ENCODE measurements around the gene SPECC1. TPM values are rescaled to one million over a fixed set of nuclear protein-coding genes. Genes with fewer than 3 reads are reported as not detected.

SPECC1 gene
- total and polyA plus RNA-seq, 10 of the 15 experiments (the other 5 are each of a cell fraction or from before 2014, with no cell fraction given): 6.4 to 40.6 (median 23.9) TPM

GRCh38 chr17:20053361-20053964 is 44.3 kb downstream of the SPECC1 start:
- ChIA-PET POLR2A (no interaction called here), CTCF (interaction anchor here (0.6 to 1.4 kb wide), 2 partner anchors 45 to 61 kb away, joined by 3 read pairs; partner anchors contain the start of gene SPECC1), RAD21 (ENCODE audit: unreplicated experiment) (no interaction called here), SMC1A (ENCODE audit: uncharacterized antibody, unreplicated experiment) (interaction anchor here (0.9 kb wide), 1 partner anchor 61 kb away, joined by 3 read pairs; no protein-coding TSS in a partner anchor)
- no peaks in the 10 kb centered on the region for H3K79me2 ChIP-seq (ENCODE audit: control insufficient read depth, insufficient read depth, low read length)
- H3K9me3 ChIP-seq (replicated peaks; ENCODE audit: control insufficient read depth, insufficient read depth, low read length): peaks cover 1% of the 10 kb centered on the region; the same call in 1 of the 3 replicates
- no peak overlapping the region for H3K27ac ChIP-seq (ENCODE audit: control insufficient read depth, insufficient read depth)
- no peak overlapping the region for H3K4me3 ChIP-seq
- H3K36me3 ChIP-seq (ENCODE audit: control insufficient read depth in 2 of 2, insufficient read depth in 2 of 2, low read length in 1 of 2): no peaks in the 10 kb centered on the region
- no peaks in the 10 kb centered on the region for H3K27me3 ChIP-seq (replicated peaks in 1 of 2; ENCODE audit: control insufficient read depth in 2 of 2, insufficient read depth in 2 of 2, low read length in 1 of 2)
- no peak for DNase-seq (ENCODE audit: low read depth, low spot score)
- ATAC-seq: no peak
- H3K9ac ChIP-seq (ENCODE audit: control insufficient read depth, insufficient read depth, low read length): no peak overlapping the region
- intact Hi-C loops (cut with micrococcal nuclease; ENCODE audit: unreplicated experiment) (no loop called here), in situ Hi-C loops (cut with MboI) (no loop called here)
- TF ChIP-seq ZBED1 (IDR thresholded peaks at IDR 0.05; ENCODE audit: borderline replicate concordance) (no peak), KLF5 (IDR thresholded peaks at IDR 0.05; ENCODE audit: partially characterized antibody) (no peak)
- BruUV-seq (replicated peaks): no TSS peak
- no peak overlapping the region for H3K4me2 ChIP-seq (ENCODE audit: control insufficient read depth, insufficient read depth)
- no peak overlapping the region for H2AFZ ChIP-seq (ENCODE audit: control insufficient read depth, low read depth, low read length)
- 98% methylated on average over 4 of the region's 4 CpGs for WGBS (ENCODE audit: insufficient coverage, insufficient replicate concordance, low lambda C conversion rate, missing lambda C conversion rate)
- FAIRE-seq: no peak
- no peaks in the 10 kb centered on the region for H4K20me1 ChIP-seq (ENCODE audit: control insufficient read depth, insufficient read depth)
- H3K4me1 ChIP-seq (ENCODE audit: control insufficient read depth, insufficient read depth, low read length): no peaks in the 10 kb centered on the region

GRCh38 chr17:20059728-20060188 is 50.6 kb downstream of the SPECC1 start:
- no peaks in the 10 kb centered on the region for H3K9me3 ChIP-seq (replicated peaks; ENCODE audit: control insufficient read depth, insufficient read depth, low read length)
- H3K4me3 ChIP-seq: no peak overlapping the region
- H2AFZ ChIP-seq (ENCODE audit: control insufficient read depth, low read depth, low read length): peak overlapping the region; percentile 16
- SMC1A ChIA-PET (ENCODE audit: uncharacterized antibody, unreplicated experiment): interaction anchor here (0.6 to 1.2 kb wide), 2 partner anchors 11 to 113 kb away, joined by 3 to 4 read pairs; no protein-coding TSS in a partner anchor
- H3K9ac ChIP-seq (ENCODE audit: control insufficient read depth, insufficient read depth, low read length): no peak overlapping the region
- H3K4me2 ChIP-seq (ENCODE audit: control insufficient read depth, insufficient read depth): no peak overlapping the region; the same call in 1 of the 2 replicates
- POLR2A ChIA-PET: no interaction called here
- BruUV-seq (replicated peaks): no TSS peak
- peak; percentile 69 for TF ChIP-seq IRF4 (IDR thresholded peaks at IDR 0.05; ENCODE audit: low read depth, low read length)
- peak; percentile 90 for TF ChIP-seq SPI1 (IDR thresholded peaks at IDR 0.05; ENCODE audit: borderline replicate concordance, insufficient read depth, low read depth, low read length)
- TF ChIP-seq BRCA1 (IDR thresholded peaks at IDR 0.05; ENCODE audit: low read depth, low read length): no peak
- TF ChIP-seq ZBTB11 (CRISPR knock-in tag; IDR thresholded peaks at IDR 0.05): no peak
- peak; percentile 90 for TF ChIP-seq BACH1 (IDR thresholded peaks at IDR 0.05; ENCODE audit: borderline replicate concordance)
- no peak for TF ChIP-seq HCFC1 (IDR thresholded peaks at IDR 0.05; ENCODE audit: low read length)
- TF ChIP-seq PAX5 (IDR thresholded peaks at IDR 0.05; ENCODE audit: borderline replicate concordance, low read depth, low read length): no peak
- H3K79me2 ChIP-seq (ENCODE audit: control insufficient read depth, insufficient read depth, low read length): no peaks in the 10 kb centered on the region
- H3K4me1 ChIP-seq (ENCODE audit: control insufficient read depth, insufficient read depth, low read length): peaks cover 28% of the 10 kb centered on the region
- CTCF ChIA-PET: interaction anchor here (1.4 kb wide), 1 partner anchor 51 kb away, joined by 3 read pairs; the partner anchor contains the start of gene SPECC1
- H3K27ac ChIP-seq (ENCODE audit: control insufficient read depth, insufficient read depth): peak overlapping the region; percentile 68
- RAD21 ChIA-PET (ENCODE audit: unreplicated experiment): no interaction called here
- peak; percentile 64 for DNase-seq (ENCODE audit: low read depth, low spot score)
- H3K36me3 ChIP-seq (ENCODE audit: control insufficient read depth in 2 of 2, insufficient read depth in 2 of 2, low read length in 1 of 2): no peaks in the 10 kb centered on the region; a peak in 1 of 4 replicates
- peak; percentile 81 for FAIRE-seq
- ATAC-seq: peak; percentile 62
- H4K20me1 ChIP-seq (ENCODE audit: control insufficient read depth, insufficient read depth): no peaks in the 10 kb centered on the region
- intact Hi-C loops (cut with micrococcal nuclease; ENCODE audit: unreplicated experiment): loop anchor here (5.0 kb wide), 1 partner anchor 38 kb away; no protein-coding TSS in a partner anchor
- in situ Hi-C loops (cut with MboI): no loop called here
- no peaks in the 10 kb centered on the region for H3K27me3 ChIP-seq (replicated peaks in 1 of 2; ENCODE audit: control insufficient read depth in 2 of 2, insufficient read depth in 2 of 2, low read length in 1 of 2)
- 13% methylated on average over 3 of the region's 3 CpGs for WGBS (ENCODE audit: insufficient coverage, insufficient replicate concordance, low lambda C conversion rate, missing lambda C conversion rate)
